HG03571 (cell line): ENCODE data around the gene HDAC9.

ENCODE experiments used
- ATAC-seq: cut with Tn5 transposase; IDR thresholded peaks from one replicate; pipeline ENCODE4 v1.9.1; 2021; ENCODE audit not compliant: unreplicated experiment

Gene HDAC9

DNA sequence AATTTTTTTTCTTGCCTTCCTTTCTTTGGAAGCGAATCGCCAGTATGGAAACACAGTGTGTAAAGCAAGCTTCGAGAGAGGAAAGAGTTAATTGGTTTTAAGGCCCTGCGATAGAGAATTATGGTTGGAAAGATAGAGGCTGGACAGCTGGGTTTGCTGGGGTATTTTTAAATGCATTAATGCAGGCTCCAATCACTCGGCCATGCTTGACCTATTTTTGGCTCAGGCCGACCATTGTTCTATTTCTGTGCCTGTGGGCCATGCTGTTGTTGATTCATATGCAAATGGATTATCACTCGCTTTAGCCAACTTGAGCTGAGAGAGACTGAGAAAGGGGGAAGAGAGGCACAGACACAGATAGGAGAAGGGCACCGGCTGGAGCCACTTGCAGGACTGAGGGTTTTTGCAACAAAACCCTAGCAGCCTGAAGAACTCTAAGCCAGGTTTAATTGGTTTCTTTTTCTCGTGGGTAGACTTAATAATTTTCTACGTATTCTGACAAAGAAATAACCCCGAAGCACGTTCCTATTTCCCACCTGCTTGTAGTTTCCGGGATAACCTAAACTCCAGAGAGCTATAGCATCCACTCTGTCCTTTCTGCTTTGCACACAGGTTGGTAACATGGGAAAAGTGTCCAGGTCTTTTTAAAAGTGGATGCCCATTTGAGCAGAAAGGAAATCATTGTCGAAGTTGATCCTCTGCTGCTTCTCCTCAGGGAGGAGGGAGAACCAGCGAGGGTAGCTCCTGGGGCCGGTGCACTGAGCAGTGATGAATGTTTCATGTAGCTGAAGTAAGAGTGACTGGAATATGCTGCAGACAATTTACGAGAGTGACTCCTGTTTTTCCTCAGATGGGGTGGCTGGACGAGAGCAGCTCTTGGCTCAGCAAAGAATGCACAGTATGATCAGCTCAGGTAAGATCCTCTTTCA is at the start of gene HDAC9:
TSS of gene HDAC9 (plus strand) at position 338 of the 929 bp plus-strand sequence. CDS start at position 892, 554 bp downstream.
- ATAC-seq: peak; percentile 92

GRCh38 chr7:18445916-18446520 is 49.5 kb upstream of the HDAC9 start:
- no peak for ATAC-seq

DNA sequence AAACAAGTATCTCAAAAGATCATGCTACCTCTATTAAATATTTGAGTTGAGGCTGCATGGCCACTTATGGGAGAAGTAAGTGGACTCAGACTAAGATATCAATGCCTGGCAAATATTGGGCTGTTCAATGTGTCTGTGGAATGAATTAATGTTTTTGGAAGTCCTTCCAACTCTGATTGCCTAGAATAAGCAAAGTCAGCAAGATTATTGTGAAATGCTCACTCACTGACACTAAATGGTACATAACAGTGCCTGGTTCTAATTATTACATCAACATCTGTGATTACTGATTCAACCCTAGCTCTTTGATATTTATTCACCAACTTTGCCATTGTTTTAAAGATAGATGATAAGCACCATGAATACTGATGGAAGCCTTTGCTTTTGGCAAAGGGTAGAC is 45.5 kb upstream of the HDAC9 start:
- no peak for ATAC-seq

DNA sequence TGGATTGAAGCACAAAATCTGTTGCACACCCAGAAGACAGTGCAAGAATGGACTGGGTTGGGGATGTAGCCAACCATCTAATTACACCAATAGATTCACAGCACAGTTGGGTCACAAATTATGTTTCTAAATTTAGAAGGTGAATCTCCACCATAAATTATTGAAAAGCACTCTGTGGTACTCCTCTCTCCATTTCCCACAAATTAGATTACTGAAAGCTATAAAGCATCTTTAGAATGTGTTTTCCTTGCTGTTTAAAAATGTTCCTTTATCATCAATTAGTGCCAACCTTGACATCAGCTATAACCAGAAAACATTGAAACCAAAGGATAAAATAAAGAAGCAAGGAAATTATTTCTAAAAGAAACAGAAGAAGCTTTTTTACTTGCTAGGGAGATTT is 39.9 kb upstream of the HDAC9 start:
- ATAC-seq: no peak

GRCh38 chr7:18457832-18458231 is 37.7 kb upstream of the HDAC9 start:
- no peak for ATAC-seq

- ATAC-seq: peak; percentile 52
Observed at GRCh38 chr7:18458830-18459229, 36.7 kb upstream of the HDAC9 start.

- no peak for ATAC-seq
Observed at GRCh38 chr7:18459484-18460245, 35.9 kb upstream of the HDAC9 start.

GRCh38 chr7:18461785-18462467 is 33.6 kb upstream of the HDAC9 start:
- ATAC-seq: no peak

DNA sequence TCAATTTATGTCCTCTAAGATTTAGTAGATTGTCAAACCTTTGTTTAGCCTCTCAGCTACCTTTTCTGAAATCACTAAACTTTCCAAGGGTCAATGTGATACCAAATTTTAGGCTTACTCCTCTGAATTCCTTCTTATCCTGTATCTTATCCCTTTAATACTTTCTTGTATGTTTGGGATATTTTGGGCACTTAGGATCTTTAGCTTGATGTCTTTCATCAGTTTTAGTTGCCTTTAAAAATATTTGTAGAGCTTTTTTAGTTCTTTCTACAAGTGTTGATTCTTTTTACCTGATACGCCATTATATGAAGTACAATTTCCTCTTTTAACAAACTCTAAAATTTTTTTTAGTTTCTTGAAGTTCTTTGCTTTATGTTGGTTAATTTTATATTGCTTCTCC is 30.7 kb upstream of the HDAC9 start:
- ATAC-seq: no peak

DNA sequence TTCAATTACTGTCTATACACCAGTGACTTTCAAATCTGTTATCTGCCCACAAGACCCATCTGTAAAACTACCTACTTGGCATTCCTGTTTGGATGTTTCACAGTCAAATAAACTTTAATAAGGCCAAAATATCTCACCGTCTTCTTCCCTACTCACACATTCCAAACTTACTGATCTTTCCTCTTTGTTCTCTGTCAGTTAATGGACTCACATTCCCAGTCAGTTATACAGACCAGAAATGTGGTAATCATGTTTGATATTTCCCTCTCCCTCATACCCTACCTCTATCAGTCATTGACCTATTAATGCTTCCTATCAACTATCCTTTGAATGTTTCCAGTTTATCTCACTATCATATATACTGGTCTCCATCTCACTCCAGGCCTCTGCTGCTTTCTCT is 28.5 kb upstream of the HDAC9 start:
- no peak for ATAC-seq

DNA sequence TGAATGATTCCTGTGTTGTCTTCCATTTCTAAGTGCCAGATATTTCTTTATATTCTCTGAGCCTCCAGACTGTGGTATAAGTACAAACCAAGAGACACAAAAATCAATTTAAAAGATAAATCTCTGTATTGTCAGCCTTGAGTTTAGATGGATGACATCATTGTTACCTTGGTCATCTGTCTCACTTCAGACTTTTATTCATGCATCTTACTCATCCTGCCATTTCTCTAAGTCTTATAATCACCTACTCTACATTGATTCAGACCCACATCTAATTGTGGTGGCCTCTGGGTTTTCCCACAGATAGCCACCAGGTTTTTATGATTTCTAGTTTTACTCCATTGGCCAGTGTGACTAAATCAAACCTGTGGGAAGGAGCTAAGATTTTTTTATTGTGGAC is 26.8 kb upstream of the HDAC9 start:
- ATAC-seq: no peak

DNA sequence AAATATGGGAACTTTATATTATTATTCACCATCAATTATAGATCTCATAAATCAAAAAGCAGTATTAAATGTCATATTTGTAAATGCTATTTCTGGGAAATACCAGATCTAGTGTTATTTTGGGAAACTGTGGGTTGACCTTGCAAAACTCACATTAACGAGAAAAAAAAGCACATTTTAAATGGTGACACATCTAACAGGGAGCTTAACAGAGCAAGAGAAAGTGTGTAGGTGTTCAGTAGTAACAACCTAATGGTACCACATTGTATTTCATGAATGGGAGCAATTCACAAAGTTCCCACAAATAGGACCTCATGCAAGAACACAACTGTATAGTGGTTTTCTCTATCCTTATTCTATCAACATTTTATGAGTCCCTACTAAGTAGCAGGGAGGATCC is 26.2 kb upstream of the HDAC9 start:
- ATAC-seq: no peak

DNA sequence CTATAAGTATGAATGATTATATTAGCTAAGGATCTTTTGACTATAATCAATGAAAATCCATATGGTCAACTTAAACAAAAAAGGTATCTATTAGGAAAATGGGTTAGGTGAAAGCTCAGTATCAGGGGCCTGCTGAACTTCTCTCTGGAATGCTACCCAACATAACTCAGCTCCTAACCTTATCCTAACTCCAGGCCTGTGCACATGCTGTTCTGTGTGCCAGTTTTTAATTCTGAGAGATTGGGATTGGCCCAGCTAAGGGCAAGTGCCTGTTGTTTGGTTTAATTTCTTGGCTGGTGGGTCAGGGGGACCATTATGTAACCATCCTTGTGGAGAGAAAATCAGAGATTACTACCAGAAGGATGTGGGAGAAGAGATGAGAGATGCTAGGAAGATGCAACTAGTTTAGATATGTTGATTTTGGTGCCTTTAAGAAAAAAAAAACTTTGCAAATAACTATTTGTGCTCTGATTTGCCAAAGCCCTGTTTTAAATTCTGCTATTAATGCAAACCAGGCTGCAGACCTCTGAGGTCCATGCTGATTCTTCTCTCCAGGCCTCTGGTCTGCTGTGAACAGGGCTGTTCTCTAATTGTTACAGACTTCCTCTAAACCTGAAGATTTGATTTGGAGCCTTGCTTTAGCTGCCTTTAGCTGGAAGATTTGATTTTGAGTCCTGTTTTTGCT is 23.9 kb upstream of the HDAC9 start:
- no peak for ATAC-seq

DNA sequence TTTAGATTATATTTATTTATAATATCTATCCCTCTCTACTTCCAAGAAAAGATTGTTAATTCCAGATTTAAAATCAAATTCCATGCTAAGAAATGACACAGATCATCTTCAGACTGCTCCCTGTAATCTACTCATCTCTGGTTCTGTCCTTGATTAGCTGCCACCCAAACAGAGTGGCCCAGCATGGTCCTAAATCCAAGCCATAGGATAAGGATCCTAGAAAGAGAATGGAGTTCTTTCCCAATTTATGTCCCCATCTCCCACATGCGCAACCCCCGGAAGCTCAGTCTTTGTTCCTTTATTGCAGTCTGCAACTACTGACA is 23.4 kb upstream of the HDAC9 start:
- ATAC-seq: no peak

GRCh38 chr7:18473119-18473518 is 22.4 kb upstream of the HDAC9 start:
- ATAC-seq: no peak

GRCh38 chr7:18474944-18475343 is 20.6 kb upstream of the HDAC9 start:
- ATAC-seq: no peak

DNA sequence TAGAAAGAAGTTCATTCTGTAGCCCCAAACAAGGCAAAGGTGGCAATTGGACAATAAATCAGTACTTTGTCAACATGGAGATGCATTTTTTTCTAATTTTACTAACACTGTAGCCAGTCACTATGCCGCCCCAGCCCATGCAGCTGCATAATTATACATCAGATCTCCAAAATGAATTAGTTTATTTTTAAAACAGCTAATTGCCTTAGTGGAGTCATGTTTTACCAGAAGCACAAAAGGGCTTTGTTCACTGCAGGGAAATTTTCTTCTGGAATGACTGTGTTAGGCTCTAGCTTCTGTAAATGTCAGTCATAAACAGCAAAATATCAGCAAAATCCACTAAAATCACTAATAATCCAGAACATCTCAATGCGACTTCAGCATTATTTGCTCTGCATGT is 20.1 kb upstream of the HDAC9 start:
- no peak for ATAC-seq

- ATAC-seq: no peak
Observed at GRCh38 chr7:18481776-18482175, 13.8 kb upstream of the HDAC9 start.

- no peak for ATAC-seq
Observed at GRCh38 chr7:18488049-18488448, 7.5 kb upstream of the HDAC9 start.

GRCh38 chr7:18489624-18490023 is 5.9 kb upstream of the HDAC9 start:
- ATAC-seq: no peak

- no peak for ATAC-seq
Observed at GRCh38 chr7:18491871-18492270, 3.7 kb upstream of the HDAC9 start.
